ENCODE data around the gene MIS18BP1. TPM values are rescaled to one million over a fixed set of nuclear protein-coding genes. Genes with fewer than 3 reads are reported as not detected.
A peak's percentile ranks its signal among the peaks of the same experiment; 100 is the strongest.
"Not testable (repeated sequence)": the region's sequence is repeated elsewhere in the genome, so short reads cannot be mapped to it uniquely, and the experiment has no call there.

MIS18BP1 gene
- 24.2 and 32.8 TPM in 2 replicates for total RNA-seq (2014; rRNA removed; shearing (Covaris generic))

- in situ Hi-C loops (cut with HindIII; ENCODE audit: low sequenced_read_pairs), result no loop called here
- peak; percentile 86 for DNase-seq (ENCODE audit: low spot score)
These were observed at the start of gene MIS18BP1 for GRCh38 chr14:45253070-45253753. TSS of gene MIS18BP1 (minus strand) at chr14:45253202. CDS start at chr14:45247286, 5,916 bp downstream.

GRCh38 chr14:45298423-45299117 is 45.6 kb upstream of the MIS18BP1 start:
- in situ Hi-C loops (cut with HindIII; ENCODE audit: low sequenced_read_pairs), result no loop called here
- DNase-seq (ENCODE audit: low spot score), result no peak

DNA sequence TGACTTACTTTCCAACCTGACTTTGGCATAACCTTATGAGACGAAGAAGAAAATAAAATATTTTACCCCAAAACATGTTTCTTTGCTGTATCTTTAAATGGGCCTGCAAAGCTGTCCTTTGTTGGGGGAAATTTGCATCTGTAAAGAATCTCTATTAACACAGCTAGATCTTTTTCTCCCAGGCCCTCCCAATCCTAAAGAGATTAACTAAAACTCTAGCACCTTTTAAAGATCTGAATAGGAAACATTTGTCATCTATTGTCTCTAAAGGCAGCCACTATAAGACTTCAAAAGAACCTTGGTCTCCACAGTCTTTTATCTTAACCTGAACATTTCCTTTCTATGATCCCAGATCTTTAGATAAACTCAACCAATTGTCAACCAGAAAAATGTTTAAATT is 41.8 kb upstream of the MIS18BP1 start:
- in situ Hi-C loops (cut with HindIII; ENCODE audit: low sequenced_read_pairs), result not testable (repeated sequence)

DNA sequence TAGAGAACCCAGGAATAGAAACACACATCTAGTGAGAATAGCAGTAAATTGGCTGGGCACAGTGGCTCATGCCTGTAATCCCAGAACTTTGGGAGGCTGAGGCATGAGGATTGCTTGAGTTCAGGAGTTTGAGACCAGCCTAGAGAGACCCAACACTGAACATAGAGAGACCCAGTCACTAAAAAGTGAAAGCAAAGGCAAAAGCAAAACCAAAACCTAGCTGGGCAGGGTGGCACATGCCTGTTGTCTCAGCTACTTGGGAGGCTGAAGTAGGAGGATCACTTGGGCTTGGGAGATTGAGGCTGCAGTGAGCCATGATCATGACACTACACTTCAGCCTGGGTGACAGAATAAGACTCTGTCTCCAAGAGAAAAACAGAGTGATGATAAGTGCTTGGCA is 37.5 kb upstream of the MIS18BP1 start:
- in situ Hi-C loops (cut with HindIII; ENCODE audit: low sequenced_read_pairs), result no loop called here
- DNase-seq (ENCODE audit: low spot score), result no peak

More for the DNA sequence above, 41.8 kb upstream of the MIS18BP1 start:
- DNase-seq (ENCODE audit: low spot score), result not testable (repeated sequence)

- DNase-seq (ENCODE audit: low spot score), result no peak
- in situ Hi-C loops (cut with HindIII; ENCODE audit: low sequenced_read_pairs), result no loop called here
These were observed 34.6 kb upstream of the MIS18BP1 start for GRCh38 chr14:45287610-45288009.

GRCh38 chr14:45284802-45285201 is 31.8 kb upstream of the MIS18BP1 start:
- DNase-seq (ENCODE audit: low spot score), result no peak
- in situ Hi-C loops (cut with HindIII; ENCODE audit: low sequenced_read_pairs), result no loop called here

GRCh38 chr14:45281731-45282400 is 28.9 kb upstream of the MIS18BP1 start:
- DNase-seq (ENCODE audit: low spot score); in situ Hi-C loops (cut with HindIII; ENCODE audit: low sequenced_read_pairs): not testable (repeated sequence)

DNA sequence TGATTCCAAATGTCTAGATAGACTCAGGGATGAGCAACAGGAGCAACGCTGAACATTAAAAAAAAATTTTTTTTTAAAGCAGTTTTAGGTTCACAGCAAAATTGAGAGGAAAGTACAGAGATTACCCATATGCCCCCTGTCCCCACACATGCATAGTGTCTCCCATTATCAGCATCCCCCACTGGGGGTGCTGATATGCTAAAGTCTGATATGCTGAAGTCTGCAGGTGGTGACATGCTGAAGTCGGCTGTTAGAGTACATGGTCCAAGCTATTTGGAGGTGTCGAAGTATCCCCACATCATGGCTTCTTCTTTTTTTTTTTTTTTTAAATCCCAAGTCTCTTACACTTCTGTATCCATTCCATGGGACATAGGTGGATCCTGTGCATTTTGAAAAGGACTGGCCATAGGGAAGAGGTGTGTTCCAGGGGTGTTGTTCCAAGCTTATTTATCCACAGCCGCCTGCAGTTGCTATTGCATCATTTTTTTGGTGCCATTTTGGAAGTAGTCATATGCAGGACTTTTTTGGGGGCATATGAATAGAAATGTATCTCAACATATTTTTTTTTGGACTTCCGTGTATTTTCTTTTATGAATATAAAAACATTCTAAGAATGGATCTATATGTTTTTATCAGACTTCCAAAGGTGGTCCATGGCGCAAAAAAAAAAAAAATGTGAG is 19.0 kb upstream of the MIS18BP1 start:
- in situ Hi-C loops (cut with HindIII; ENCODE audit: low sequenced_read_pairs), result no loop called here

GRCh38 chr14:45270031-45270430 is 17.0 kb upstream of the MIS18BP1 start:
- in situ Hi-C loops (cut with HindIII; ENCODE audit: low sequenced_read_pairs), result no loop called here

More for the DNA sequence above, 19.0 kb upstream of the MIS18BP1 start:
- no peak for DNase-seq (ENCODE audit: low spot score)

GRCh38 chr14:45267071-45267470 is 14.1 kb upstream of the MIS18BP1 start:
- in situ Hi-C loops (cut with HindIII; ENCODE audit: low sequenced_read_pairs), result no loop called here
- DNase-seq (ENCODE audit: low spot score), result no peak

More at GRCh38 chr14:45270031-45270430, 17.0 kb upstream of the MIS18BP1 start:
- DNase-seq (ENCODE audit: low spot score), result no peak

- in situ Hi-C loops (cut with HindIII; ENCODE audit: low sequenced_read_pairs), result no loop called here
- no peak for DNase-seq (ENCODE audit: low spot score)
These were observed 9.6 kb upstream of the MIS18BP1 start for GRCh38 chr14:45262637-45263036.

- in situ Hi-C loops (cut with HindIII; ENCODE audit: low sequenced_read_pairs), result no loop called here
These were observed 8.2 kb upstream of the MIS18BP1 start for GRCh38 chr14:45261209-45261608.

DNA sequence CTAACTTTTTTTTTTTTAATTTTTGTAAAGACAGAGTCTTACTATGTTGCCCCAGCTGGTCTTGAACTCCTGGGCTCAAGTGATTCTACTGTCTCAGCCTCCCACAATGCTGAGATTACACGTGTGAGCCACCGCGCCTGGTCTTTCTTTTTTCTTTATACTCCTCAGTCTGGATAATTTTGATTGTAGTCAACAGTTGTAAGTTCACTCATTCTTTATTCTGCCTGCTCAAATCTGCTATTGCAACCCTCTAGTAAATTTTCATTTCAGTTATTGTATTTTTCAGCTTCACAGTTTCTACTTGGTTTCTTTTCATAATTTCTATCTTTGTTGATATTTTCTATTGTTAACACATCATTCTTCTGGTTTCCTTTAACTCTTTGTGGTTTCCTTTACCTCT is 5.8 kb upstream of the MIS18BP1 start:
- DNase-seq (ENCODE audit: low spot score), result no peak
- in situ Hi-C loops (cut with HindIII; ENCODE audit: low sequenced_read_pairs), result no loop called here

More at GRCh38 chr14:45261209-45261608, 8.2 kb upstream of the MIS18BP1 start:
- DNase-seq (ENCODE audit: low spot score), result no peak

- in situ Hi-C loops (cut with HindIII; ENCODE audit: low sequenced_read_pairs), result no loop called here
These were observed 5.1 kb upstream of the MIS18BP1 start for GRCh38 chr14:45258073-45258472.

DNA sequence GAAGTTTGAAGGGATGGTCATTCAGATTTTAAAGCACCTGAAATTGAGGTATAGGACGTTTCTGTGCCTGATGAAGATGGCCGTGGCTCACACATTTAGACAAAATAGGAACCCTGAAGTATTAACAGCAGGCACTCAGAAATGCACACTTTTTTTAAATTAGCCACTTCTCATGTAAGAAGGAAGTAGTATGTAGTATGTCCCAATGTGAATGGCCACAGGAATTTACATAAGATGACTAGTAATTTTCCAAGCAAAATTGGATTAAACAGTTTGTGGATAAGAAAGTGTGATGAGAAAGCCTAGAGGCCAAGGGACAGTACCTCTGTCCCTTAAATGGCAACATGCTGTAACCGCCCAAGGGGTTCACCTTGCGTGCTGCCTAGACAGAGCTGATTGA is 1.8 kb upstream of the MIS18BP1 start:
- no peak for DNase-seq (ENCODE audit: low spot score)
- in situ Hi-C loops (cut with HindIII; ENCODE audit: low sequenced_read_pairs), result no loop called here

More at GRCh38 chr14:45258073-45258472, 5.1 kb upstream of the MIS18BP1 start:
- DNase-seq (ENCODE audit: low spot score), result no peak

DNA sequence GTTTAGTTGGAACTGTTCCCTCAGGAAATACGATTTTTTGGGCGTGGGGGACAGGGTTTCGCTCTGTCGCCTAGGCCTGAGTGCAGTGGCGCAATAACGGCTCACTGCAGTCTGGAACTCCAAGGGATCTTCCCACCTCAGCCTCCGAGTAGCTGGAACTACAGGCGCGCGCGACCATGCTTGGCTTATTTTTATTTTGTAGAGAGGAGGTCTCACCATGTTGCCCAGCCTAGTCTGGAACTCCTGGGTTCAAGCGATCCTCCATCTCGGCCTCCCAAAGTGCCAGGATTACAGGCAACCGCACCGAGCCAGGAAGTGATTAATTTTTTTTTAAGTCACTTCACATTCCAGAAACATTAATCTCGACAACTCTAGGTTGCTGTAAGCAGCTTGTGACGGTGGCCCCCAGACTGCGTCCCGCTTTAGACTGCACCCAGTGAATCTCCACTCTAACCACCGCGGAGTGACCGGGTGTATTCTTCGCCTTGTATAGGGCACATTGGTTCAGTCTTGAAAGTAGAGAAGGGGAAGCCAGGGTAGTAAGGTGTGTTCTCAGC is 830 bp upstream of the MIS18BP1 start:
- DNase-seq (ENCODE audit: low spot score), result no peak
- in situ Hi-C loops (cut with HindIII; ENCODE audit: low sequenced_read_pairs), result no loop called here

GRCh38 chr14:45252366-45253069 is 484 bp downstream of the MIS18BP1 start:
- DNase-seq (ENCODE audit: low spot score), result no peak
- in situ Hi-C loops (cut with HindIII; ENCODE audit: low sequenced_read_pairs), result no loop called here

DNA sequence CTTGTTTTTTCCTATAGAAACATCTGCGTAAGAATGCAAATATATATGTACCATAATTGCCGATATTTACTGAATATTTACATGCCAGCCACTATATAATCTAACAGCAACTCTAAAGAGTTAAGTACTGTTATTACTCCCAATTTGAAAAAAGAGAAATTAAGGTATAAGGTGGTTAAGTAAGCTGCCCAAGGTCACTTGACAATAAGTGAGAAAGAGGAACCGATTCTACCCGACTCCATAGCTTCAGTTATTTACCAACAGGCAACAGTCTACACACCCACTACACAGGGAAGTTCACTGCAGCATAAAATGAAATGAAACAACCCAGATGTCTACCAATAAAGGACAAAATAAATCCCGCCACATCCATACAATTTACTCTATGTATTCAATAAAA is 1.1 kb downstream of the MIS18BP1 start:
- in situ Hi-C loops (cut with HindIII; ENCODE audit: low sequenced_read_pairs), result no loop called here
- no peak for DNase-seq (ENCODE audit: low spot score)

Data from G401 (cell line).